WTC11 (cell line): ENCODE measurements around the gene AATK. TPM values are rescaled to one million over a fixed set of nuclear protein-coding genes. Genes with fewer than 3 reads are reported as not detected.

Experiments used
- ATAC-seq: fragments of 200-7000 bp; cut with Tn5 transposase; 2 replicates; pipeline ENCODE4 v1.10.0; 2021; ENCODE audit warnings: mild to moderate bottlenecking, moderate library complexity
- CTCF ChIA-PET: fragments of 300-600 bp; sonication (Branson Sonifier 250); formaldehyde crosslinking; loops from one replicate; lab custom pipeline; 2021; ENCODE audit warnings: antibody characterized with exemption; lab: Charles Lee
- POLR2A ChIA-PET: fragments of 350-600 bp; sonication (Branson Sonifier 250); formaldehyde crosslinking; loops from one replicate; lab custom pipeline; 2021; ENCODE audit warnings: antibody characterized with exemption; lab: Charles Lee
- DNase-seq: peaks from one replicate; pipeline ENCODE4 v3.0.0; 2021; ENCODE audit warnings: low spot score
- H3K27ac Mint-ChIP-seq: 2 replicates; pipeline ENCODE4 v1.8.0; 2021; ENCODE audit warnings: mixed read lengths
- H3K27me3 Mint-ChIP-seq: 2 replicates; pipeline ENCODE4 v1.8.0; 2021; ENCODE audit warnings: low read depth, mild to moderate bottlenecking, moderate library complexity, mixed read lengths
- H3K36me3 Mint-ChIP-seq: 2 replicates; pipeline ENCODE4 v1.8.0; 2021; ENCODE audit warnings: mixed read lengths
- H3K4me1 Mint-ChIP-seq: 2 replicates; pipeline ENCODE4 v1.8.0; 2022; ENCODE audit warnings: mixed read lengths
- H3K4me3 Mint-ChIP-seq: 2 replicates; pipeline ENCODE4 v1.8.0; 2021; ENCODE audit warnings: mild to moderate bottlenecking, moderate library complexity, mixed read lengths
- H3K9me3 Mint-ChIP-seq: 2 replicates; pipeline ENCODE4 v1.8.0; 2021; ENCODE audit warnings: mixed read lengths
- CBFB ChIP-seq: sonication (generic); formaldehyde crosslinking; IDR thresholded peaks from 2 replicates; pipeline ENCODE4 v1.8.1; 2022; ENCODE audit warnings: mild to moderate bottlenecking, low read depth, missing genetic modification reagents
- ETV6 ChIP-seq: sonication (generic); formaldehyde crosslinking; IDR thresholded peaks from 2 replicates; pipeline ENCODE4 v1.8.1; 2022; ENCODE audit warnings: mild to moderate bottlenecking, missing genetic modification reagents
- FOXJ3 ChIP-seq: sonication (generic); formaldehyde crosslinking; IDR thresholded peaks from 2 replicates; pipeline ENCODE4 v1.9.0; 2021; ENCODE audit warnings: missing genetic modification reagents, mild to moderate bottlenecking, borderline replicate concordance
- FOXP1 ChIP-seq: sonication (generic); formaldehyde crosslinking; IDR thresholded peaks from 2 replicates; pipeline ENCODE4 v1.8.0; 2022; ENCODE audit warnings: missing genetic modification reagents, mild to moderate bottlenecking, moderate library complexity, borderline replicate concordance
- HMGA2 ChIP-seq: fragments of 250-450 bp; sonication (Bioruptor Pico); IDR thresholded peaks from 2 replicates; pipeline ENCODE4 v1.4.0; 2021; ENCODE audit warnings: mild to moderate bottlenecking, moderate library complexity
- OVOL2 ChIP-seq: fragments of 250-450 bp; sonication (Bioruptor Pico); IDR thresholded peaks from 2 replicates; pipeline ENCODE4 v1.9.0; 2021; ENCODE audit warnings: mild to moderate bottlenecking, borderline replicate concordance
- PRRX2 ChIP-seq: fragments of 250-450 bp; sonication (Bioruptor Pico); IDR thresholded peaks from 2 replicates; pipeline ENCODE4 v1.8.0; 2021; ENCODE audit warnings: mild to moderate bottlenecking
- SP1 ChIP-seq: sonication (generic); formaldehyde crosslinking; conservative IDR thresholded peaks from 2 replicates; pipeline ENCODE4 v1.8.1; 2022; ENCODE audit warnings: missing genetic modification reagents
- TCF7 ChIP-seq: sonication (generic); formaldehyde crosslinking; IDR thresholded peaks from 2 replicates; pipeline ENCODE4 v1.8.0; 2022; ENCODE audit warnings: mild to moderate bottlenecking, low read depth, missing genetic modification reagents, moderate library complexity
- TEAD4 ChIP-seq: sonication (generic); formaldehyde crosslinking; IDR thresholded peaks from 2 replicates; pipeline ENCODE4 v1.8.0; 2022; ENCODE audit warnings: mild to moderate bottlenecking, missing genetic modification reagents
- total RNA-seq: library from RNA; stranded (reverse); gene quantifications from 3 replicates; pipeline ENCODE4 v1.2.3, GENCODE V29; 2021
- TF ChIP-seq, protein P1 (sequence below): sonication (generic); formaldehyde crosslinking; IDR thresholded peaks from 2 replicates; pipeline ENCODE4 v1.8.0; 2023; ENCODE audit warnings: missing genetic modification reagents, mild to moderate bottlenecking, borderline replicate concordance
- TF ChIP-seq, protein P2 (sequence below): sonication (generic); formaldehyde crosslinking; IDR thresholded peaks from 2 replicates; pipeline ENCODE4 v1.8.0; 2022; ENCODE audit warnings: mild to moderate bottlenecking, missing genetic modification reagents
- TF ChIP-seq, protein P3 (sequence below): sonication (generic); formaldehyde crosslinking; IDR thresholded peaks from 2 replicates; pipeline ENCODE4 v1.8.1; 2022; ENCODE audit warnings: mild to moderate bottlenecking, missing genetic modification reagents, moderate library complexity, borderline replicate concordance
- TF ChIP-seq, protein P4 (sequence below): fragments of 250-450 bp; sonication (Bioruptor Pico); conservative IDR thresholded peaks from 2 replicates; pipeline ENCODE4 v1.9.0; 2021; ENCODE audit warnings: mild to moderate bottlenecking
- TF ChIP-seq, protein P5 (sequence below): sonication (generic); formaldehyde crosslinking; IDR thresholded peaks from 2 replicates; pipeline ENCODE4 v1.8.1; 2022; ENCODE audit warnings: mild to moderate bottlenecking, moderate library complexity, missing genetic modification reagents
- TF ChIP-seq, protein P6 (sequence below): sonication (generic); formaldehyde crosslinking; IDR thresholded peaks from 2 replicates; pipeline ENCODE4 v1.8.1; 2023; ENCODE audit warnings: mild to moderate bottlenecking, missing genetic modification reagents

The AATK gene
- total RNA-seq, 1 experiment from 2014 or later: 2.9 TPM

DNA sequence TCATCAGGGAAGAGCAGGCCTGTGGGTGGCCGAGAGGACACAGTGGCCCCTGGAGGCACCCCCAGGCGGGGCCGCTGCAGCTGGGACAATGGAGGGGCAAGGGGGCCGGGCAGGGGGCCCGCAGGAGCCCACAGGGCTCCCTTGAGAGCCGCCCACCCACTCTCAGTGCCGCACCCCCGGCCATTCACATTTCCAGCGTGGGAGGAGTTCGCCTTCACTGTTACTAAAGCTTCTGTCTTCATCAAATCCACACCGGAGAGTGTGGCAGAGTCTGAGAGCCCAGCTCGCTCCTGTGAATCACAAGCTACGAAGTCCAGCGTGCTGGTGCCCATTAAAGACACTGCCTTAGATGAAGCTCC is 21.6 kb downstream of the AATK start (continued):
- TF ChIP-seq, protein P1, sequence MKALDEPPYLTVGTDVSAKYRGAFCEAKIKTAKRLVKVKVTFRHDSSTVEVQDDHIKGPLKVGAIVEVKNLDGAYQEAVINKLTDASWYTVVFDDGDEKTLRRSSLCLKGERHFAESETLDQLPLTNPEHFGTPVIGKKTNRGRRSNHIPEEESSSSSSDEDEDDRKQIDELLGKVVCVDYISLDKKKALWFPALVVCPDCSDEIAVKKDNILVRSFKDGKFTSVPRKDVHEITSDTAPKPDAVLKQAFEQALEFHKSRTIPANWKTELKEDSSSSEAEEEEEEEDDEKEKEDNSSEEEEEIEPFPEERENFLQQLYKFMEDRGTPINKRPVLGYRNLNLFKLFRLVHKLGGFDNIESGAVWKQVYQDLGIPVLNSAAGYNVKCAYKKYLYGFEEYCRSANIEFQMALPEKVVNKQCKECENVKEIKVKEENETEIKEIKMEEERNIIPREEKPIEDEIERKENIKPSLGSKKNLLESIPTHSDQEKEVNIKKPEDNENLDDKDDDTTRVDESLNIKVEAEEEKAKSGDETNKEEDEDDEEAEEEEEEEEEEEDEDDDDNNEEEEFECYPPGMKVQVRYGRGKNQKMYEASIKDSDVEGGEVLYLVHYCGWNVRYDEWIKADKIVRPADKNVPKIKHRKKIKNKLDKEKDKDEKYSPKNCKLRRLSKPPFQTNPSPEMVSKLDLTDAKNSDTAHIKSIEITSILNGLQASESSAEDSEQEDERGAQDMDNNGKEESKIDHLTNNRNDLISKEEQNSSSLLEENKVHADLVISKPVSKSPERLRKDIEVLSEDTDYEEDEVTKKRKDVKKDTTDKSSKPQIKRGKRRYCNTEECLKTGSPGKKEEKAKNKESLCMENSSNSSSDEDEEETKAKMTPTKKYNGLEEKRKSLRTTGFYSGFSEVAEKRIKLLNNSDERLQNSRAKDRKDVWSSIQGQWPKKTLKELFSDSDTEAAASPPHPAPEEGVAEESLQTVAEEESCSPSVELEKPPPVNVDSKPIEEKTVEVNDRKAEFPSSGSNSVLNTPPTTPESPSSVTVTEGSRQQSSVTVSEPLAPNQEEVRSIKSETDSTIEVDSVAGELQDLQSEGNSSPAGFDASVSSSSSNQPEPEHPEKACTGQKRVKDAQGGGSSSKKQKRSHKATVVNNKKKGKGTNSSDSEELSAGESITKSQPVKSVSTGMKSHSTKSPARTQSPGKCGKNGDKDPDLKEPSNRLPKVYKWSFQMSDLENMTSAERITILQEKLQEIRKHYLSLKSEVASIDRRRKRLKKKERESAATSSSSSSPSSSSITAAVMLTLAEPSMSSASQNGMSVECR (CRISPR knock-in tag): no peak
- TF ChIP-seq, protein P2, sequence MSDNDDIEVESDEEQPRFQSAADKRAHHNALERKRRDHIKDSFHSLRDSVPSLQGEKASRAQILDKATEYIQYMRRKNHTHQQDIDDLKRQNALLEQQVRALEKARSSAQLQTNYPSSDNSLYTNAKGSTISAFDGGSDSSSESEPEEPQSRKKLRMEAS (CRISPR knock-in tag): no peak
- TF ChIP-seq FOXJ3 (CRISPR knock-in tag): no peak
- TF ChIP-seq PRRX2 (CRISPR knock-in tag): no peak
- TF ChIP-seq SP1: no peak
- no peak for TF ChIP-seq CBFB (CRISPR knock-in tag)

DNA sequence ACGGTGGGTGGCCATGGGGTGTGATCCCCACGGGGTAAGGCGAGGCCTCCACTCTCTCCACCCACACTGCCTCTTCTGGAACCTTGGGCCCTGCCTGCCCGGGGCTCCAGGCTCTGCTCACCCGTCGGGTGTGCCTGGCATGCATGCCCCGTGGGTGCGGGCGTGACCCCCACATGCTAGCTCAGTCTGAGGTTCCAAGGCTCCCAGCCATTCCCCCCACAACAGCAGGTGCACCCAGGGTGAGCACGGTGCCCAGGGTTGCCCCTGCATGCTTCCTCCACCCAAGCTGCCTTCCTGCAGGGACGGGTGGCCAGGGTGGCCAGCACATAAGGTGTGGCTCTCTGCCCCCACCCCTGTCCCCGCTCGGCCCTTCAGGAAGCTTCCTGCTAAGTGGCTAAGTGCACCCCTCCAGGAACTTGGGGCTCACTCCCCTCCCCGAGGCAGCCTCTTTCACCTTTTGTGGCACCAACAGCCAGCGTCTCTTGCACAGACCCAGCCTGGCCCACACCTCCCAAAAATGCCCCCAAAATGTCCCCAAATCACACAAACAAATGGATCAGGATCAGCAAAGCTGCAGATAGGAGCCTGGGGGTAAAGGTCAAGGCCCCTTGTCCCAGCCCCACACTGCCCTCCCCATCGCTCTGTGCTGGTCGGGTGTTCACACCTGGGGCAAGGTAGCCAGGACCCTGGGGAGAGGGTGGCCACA is 22.2 kb downstream of the AATK start:
- no peak for ATAC-seq
- Mint-ChIP-seq H3K9me3 (peaks cover 4% of the 10 kb centered on the region), H3K4me3 (no peak overlapping the region), H3K27me3 (no peaks in the 10 kb centered on the region), H3K36me3 (peaks cover 3% of the 10 kb centered on the region; the same call in 1 of the 2 replicates), H3K4me1 (no peaks in the 10 kb centered on the region), H3K27ac (no peak overlapping the region)
- no peak for DNase-seq
- POLR2A ChIA-PET: interaction anchor here (1.1 kb wide), 1 partner anchor 89 kb away, joined by 3 read pairs; no protein-coding TSS in a partner anchor
- no peak for TF ChIP-seq OVOL2 (CRISPR knock-in tag)
- no peak for TF ChIP-seq TEAD4
- TF ChIP-seq, protein P3, sequence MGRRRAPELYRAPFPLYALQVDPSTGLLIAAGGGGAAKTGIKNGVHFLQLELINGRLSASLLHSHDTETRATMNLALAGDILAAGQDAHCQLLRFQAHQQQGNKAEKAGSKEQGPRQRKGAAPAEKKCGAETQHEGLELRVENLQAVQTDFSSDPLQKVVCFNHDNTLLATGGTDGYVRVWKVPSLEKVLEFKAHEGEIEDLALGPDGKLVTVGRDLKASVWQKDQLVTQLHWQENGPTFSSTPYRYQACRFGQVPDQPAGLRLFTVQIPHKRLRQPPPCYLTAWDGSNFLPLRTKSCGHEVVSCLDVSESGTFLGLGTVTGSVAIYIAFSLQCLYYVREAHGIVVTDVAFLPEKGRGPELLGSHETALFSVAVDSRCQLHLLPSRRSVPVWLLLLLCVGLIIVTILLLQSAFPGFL (CRISPR knock-in tag): no peak
- no peak for TF ChIP-seq ETV6 (CRISPR knock-in tag)
- no peak for TF ChIP-seq HMGA2 (CRISPR knock-in tag)
- TF ChIP-seq, protein P4, sequence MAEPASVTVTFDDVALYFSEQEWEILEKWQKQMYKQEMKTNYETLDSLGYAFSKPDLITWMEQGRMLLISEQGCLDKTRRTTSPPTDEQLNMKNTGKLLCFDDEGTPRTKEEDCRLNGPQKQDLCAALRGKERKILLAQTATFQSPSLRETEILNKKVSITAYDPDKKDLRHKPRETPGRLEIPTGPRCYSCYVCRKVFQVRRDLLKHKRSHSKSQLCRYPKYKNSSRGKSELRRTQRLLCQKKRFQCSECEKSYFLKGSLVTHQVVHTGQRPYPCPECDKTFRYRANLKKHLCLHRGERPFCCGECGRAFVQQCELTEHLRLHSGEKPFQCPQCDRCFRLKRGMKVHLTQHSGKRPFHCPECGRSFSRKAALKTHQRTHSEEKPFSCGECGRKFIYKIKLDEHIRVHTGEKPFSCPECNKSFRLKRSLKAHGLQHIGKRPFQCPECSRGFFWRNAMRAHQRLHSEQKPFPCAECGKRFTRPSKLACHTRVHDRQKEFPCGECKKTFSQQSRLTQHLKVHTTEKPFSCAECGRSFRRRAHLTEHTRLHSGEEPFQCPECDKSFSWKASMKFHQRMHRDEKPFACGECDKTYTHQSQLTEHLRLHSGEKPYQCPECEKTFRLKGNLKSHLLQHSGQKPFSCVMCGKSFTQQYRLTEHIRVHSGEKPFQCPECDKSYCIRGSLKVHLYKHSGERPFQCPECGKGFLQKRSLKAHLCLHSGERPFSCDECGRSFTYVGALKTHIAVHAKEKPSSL (CRISPR knock-in tag): no peak
- TF ChIP-seq, protein P5, sequence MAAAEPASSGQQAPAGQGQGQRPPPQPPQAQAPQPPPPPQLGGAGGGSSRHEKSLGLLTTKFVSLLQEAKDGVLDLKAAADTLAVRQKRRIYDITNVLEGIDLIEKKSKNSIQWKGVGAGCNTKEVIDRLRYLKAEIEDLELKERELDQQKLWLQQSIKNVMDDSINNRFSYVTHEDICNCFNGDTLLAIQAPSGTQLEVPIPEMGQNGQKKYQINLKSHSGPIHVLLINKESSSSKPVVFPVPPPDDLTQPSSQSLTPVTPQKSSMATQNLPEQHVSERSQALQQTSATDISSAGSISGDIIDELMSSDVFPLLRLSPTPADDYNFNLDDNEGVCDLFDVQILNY (CRISPR knock-in tag): no peak
- no peak for TF ChIP-seq TCF7 (CRISPR knock-in tag)
- TF ChIP-seq, protein P6, sequence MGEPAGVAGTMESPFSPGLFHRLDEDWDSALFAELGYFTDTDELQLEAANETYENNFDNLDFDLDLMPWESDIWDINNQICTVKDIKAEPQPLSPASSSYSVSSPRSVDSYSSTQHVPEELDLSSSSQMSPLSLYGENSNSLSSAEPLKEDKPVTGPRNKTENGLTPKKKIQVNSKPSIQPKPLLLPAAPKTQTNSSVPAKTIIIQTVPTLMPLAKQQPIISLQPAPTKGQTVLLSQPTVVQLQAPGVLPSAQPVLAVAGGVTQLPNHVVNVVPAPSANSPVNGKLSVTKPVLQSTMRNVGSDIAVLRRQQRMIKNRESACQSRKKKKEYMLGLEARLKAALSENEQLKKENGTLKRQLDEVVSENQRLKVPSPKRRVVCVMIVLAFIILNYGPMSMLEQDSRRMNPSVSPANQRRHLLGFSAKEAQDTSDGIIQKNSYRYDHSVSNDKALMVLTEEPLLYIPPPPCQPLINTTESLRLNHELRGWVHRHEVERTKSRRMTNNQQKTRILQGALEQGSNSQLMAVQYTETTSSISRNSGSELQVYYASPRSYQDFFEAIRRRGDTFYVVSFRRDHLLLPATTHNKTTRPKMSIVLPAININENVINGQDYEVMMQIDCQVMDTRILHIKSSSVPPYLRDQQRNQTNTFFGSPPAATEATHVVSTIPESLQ (CRISPR knock-in tag): no peak
- no peak for TF ChIP-seq FOXP1
- CTCF ChIA-PET: interaction anchor here (0.9 to 2.8 kb wide), 17 partner anchors 8 to 104 kb away, joined by 3 to 18 read pairs (median 5); partner anchors contain the start of gene CEP131
